HCT116 (cell line): ENCODE results near the gene NBAS. TPM values are rescaled to one million over a fixed set of nuclear protein-coding genes. Genes with fewer than 3 reads are reported as not detected.

Source experiments
- ATAC-seq: fragments of 200-7000 bp; cut with Tn5 transposase; 2 replicates; pipeline ENCODE4 v1.9.1; 2020; ENCODE audit warnings: mild to moderate bottlenecking, moderate library complexity
- BruUV-seq: library from RNA; stranded (reverse); fragments of 400-500 nt; replicated peaks from 2 replicates; lab custom pipeline; 2021; lab: Mats Ljungman, UMichigan
- CTCF ChIA-PET: fragments of 300-600 bp; sonication (Branson Sonifier 250); formaldehyde crosslinking; loops from one replicate; lab custom pipeline; 2021; ENCODE audit warnings: antibody characterized with exemption; lab: Charles Lee
- POLR2A ChIA-PET: fragments of 300-600, 350-600 bp; sonication (Branson Sonifier 250); formaldehyde crosslinking; loops from one replicate; lab custom pipeline; 2021; ENCODE audit warnings: antibody characterized with exemption; lab: Charles Lee
- RAD21 ChIA-PET, 2 experiments: fragments of 300-600 bp; sonication (Branson Sonifier 250); formaldehyde crosslinking; loops; one replicate each; lab custom pipeline; 2023; ENCODE audit warnings: low total read pairs in 2 of 2; ENCODE audit not compliant: uncharacterized antibody in 2 of 2, unreplicated experiment in 2 of 2, low non-redundant PET in 1 of 2; lab: Charles Lee
- DNase-seq: peaks from one replicate; pipeline ENCODE4 v3.0.0-alpha.2; 2010; ENCODE audit warnings: low read depth, low spot score
- H2AFZ ChIP-seq: fragments of 200-600 bp; shearing (Covaris generic), sonication (generic); 2 replicates; pipeline ENCODE4 v1.6.1; 2017; ENCODE audit warnings: low read depth, mixed run types, mixed read lengths, antibody characterized with exemption, low read length; ENCODE audit not compliant: poor library complexity, severe bottlenecking
- H3K27ac ChIP-seq: 2 replicates; pipeline ENCODE4 v1.5.1; 2012; ENCODE audit warnings: low read depth, low read length
- H3K27me3 ChIP-seq: fragments of 200-600 bp; sonication (generic); 2 replicates; pipeline ENCODE4 v1.6.1; 2016; ENCODE audit warnings: mixed run types, low read length, mixed read lengths; ENCODE audit not compliant: insufficient read depth
- H3K36me3 ChIP-seq, 2 experiments: fragments of 200-500 bp in 1 of 2; fragments of 200-600 bp in 1 of 2; sonication (Bioruptor generic) in 1 of 2; sonication (generic) in 1 of 2; 2 replicates each; pipeline versions ENCODE4 v1.5.1 to v1.6.1; 2014 to 2016; ENCODE audit warnings: low read length in 2 of 2, inconsistent platforms in 1 of 2, mixed read lengths in 1 of 2, mixed run types in 1 of 2; ENCODE audit not compliant: insufficient read depth in 2 of 2, control insufficient read depth in 1 of 2
- H3K4me1 ChIP-seq, 2 experiments: fragments of 200-600 bp in 1 of 2; sonication (generic) in 1 of 2; 2 replicates each; pipeline versions ENCODE4 v1.5.1 to v1.6.1; 2012 to 2017; ENCODE audit warnings: low read length in 2 of 2, inconsistent platforms in 1 of 2, mild to moderate bottlenecking in 1 of 2, mixed read lengths in 1 of 2, mixed run types in 1 of 2, moderate library complexity in 1 of 2; ENCODE audit not compliant: insufficient read depth in 2 of 2, control insufficient read depth in 1 of 2
- H3K4me2 ChIP-seq: fragments of 200-600 bp; sonication (generic); 2 replicates; pipeline ENCODE4 v1.6.1; 2017; ENCODE audit warnings: mixed run types, low read length, mixed read lengths
- H3K4me3 ChIP-seq, 2 experiments: fragments of 200-600 bp in 1 of 2; sonication (generic) in 1 of 2; replicated peaks in 1 of 2; 2 replicates each; pipeline ENCODE4 v1.5.1; 2011 to 2016; ENCODE audit warnings: low read length in 2 of 2, control low read depth in 1 of 2, low read depth in 1 of 2, mild to moderate bottlenecking in 1 of 2, mixed read lengths in 1 of 2, mixed run types in 1 of 2
- H3K79me2 ChIP-seq: fragments of 200-600 bp; sonication (generic); 2 replicates; pipeline ENCODE4 v1.6.1; 2017; ENCODE audit warnings: mild to moderate bottlenecking, mixed run types, low read length, moderate library complexity, mixed read lengths; ENCODE audit not compliant: insufficient read depth
- H3K9ac ChIP-seq: fragments of 200-600 bp; sonication (generic); 2 replicates; pipeline ENCODE4 v1.6.1; 2016; ENCODE audit warnings: low read length, mixed read lengths
- H3K9me2 ChIP-seq: fragments of 200-600 bp; sonication (generic), shearing (Covaris generic); 2 replicates; pipeline ENCODE4 v1.6.1; 2017; ENCODE audit warnings: mixed run types, mild to moderate bottlenecking, moderate library complexity; ENCODE audit not compliant: insufficient read depth
- H3K9me3 ChIP-seq, 2 experiments: fragments of 200-500 bp in 1 of 2; fragments of 200-600 bp in 1 of 2; sonication (Bioruptor generic) in 1 of 2; sonication (generic) in 1 of 2; 2 replicates each; pipeline ENCODE4 v1.6.1; 2014 to 2017; ENCODE audit warnings: low read length in 2 of 2, mixed read lengths in 2 of 2, inconsistent platforms in 1 of 2, low read depth in 1 of 2, mild to moderate bottlenecking in 1 of 2, mixed run types in 1 of 2, moderate library complexity in 1 of 2; ENCODE audit not compliant: control insufficient read depth in 1 of 2, insufficient read depth in 1 of 2
- H4K20me1 ChIP-seq: fragments of 200-600 bp; sonication (generic), shearing (Covaris generic); 2 replicates; pipeline ENCODE4 v1.6.1; 2017; ENCODE audit warnings: mixed run types, mild to moderate bottlenecking, moderate library complexity; ENCODE audit not compliant: insufficient read depth
- CEBPB ChIP-seq: IDR thresholded peaks from 2 replicates; pipeline ENCODE4 v1.6.1; 2012; ENCODE audit warnings: low read depth
- EGR1 ChIP-seq: IDR thresholded peaks from 2 replicates; pipeline ENCODE4 v1.6.1; 2012; ENCODE audit warnings: low read depth
- ELF1 ChIP-seq: IDR thresholded peaks from 2 replicates; pipeline ENCODE4 v1.6.1; 2012; ENCODE audit warnings: low read depth, borderline replicate concordance
- EZH2phosphoT487 ChIP-seq: fragments of 200-600 bp; IDR thresholded peaks from 2 replicates; pipeline ENCODE4 v1.6.1; 2018; ENCODE audit warnings: antibody characterized with exemption, borderline replicate concordance
- JUND ChIP-seq: IDR thresholded peaks from 2 replicates; pipeline ENCODE4 v1.6.1; 2012
- REST ChIP-seq: IDR thresholded peaks from 2 replicates; pipeline ENCODE4 v1.6.1; 2012; ENCODE audit warnings: low read depth
- SP1 ChIP-seq: IDR thresholded peaks from 2 replicates; pipeline ENCODE4 v1.6.1; 2012; ENCODE audit warnings: low read depth
- ZFX ChIP-seq: fragments of 450-650 bp; IDR thresholded peaks from 2 replicates; pipeline ENCODE4 v1.6.1; 2017
- intact Hi-C: fragments of 100-400 bp; cut with micrococcal nuclease; formaldehyde crosslinking; loops from 2 replicates; pipeline ENCODE4 v1.10.0; 2022
- total RNA-seq: library from RNA; stranded (reverse); gene quantifications from one replicate; pipeline ENCODE4 v1.2.1, GENCODE V29; 2021; ENCODE audit not compliant: unreplicated experiment
- TF ChIP-seq, protein P1 (sequence below): IDR thresholded peaks from 2 replicates; pipeline ENCODE4 v1.6.1; 2011; ENCODE audit warnings: mild to moderate bottlenecking, low read length, moderate library complexity; ENCODE audit not compliant: insufficient replicate concordance; ENCODE audit errors: extremely low read depth

The NBAS gene
- total RNA-seq, 1 experiment from 2014 or later: 32.8 TPM

- no peaks in the 10 kb centered on the region for H3K36me3 ChIP-seq
- H3K27ac ChIP-seq: no peak overlapping the region
- no peaks in the 10 kb centered on the region for H3K27me3 ChIP-seq
- ChIA-PET RAD21 (no interaction called here), POLR2A (no interaction called here), CTCF (no interaction called here)
- no peak overlapping the region for H2AFZ ChIP-seq
- no peak for TF ChIP-seq ZFX
- no TSS peak for BruUV-seq
- DNase-seq: no peak
- no peak overlapping the region for H3K4me3 ChIP-seq
- no peaks in the 10 kb centered on the region for H3K79me2 ChIP-seq
- peaks cover 0 to 4% of the 10 kb centered on the region in 2 experiments; a peak in 1 of 4 replicates for H3K4me1 ChIP-seq
- H3K9me3 ChIP-seq: no peaks in the 10 kb centered on the region
- no peak overlapping the region for H3K4me2 ChIP-seq
- intact Hi-C loops: no loop called here
- no peak for ATAC-seq
- no peak overlapping the region for H3K9ac ChIP-seq
- no peaks in the 10 kb centered on the region for H3K9me2 ChIP-seq
- no peaks in the 10 kb centered on the region for H4K20me1 ChIP-seq
Observed at GRCh38 chr2:15363734-15364133, 197.4 kb downstream of the NBAS start.

DNA sequence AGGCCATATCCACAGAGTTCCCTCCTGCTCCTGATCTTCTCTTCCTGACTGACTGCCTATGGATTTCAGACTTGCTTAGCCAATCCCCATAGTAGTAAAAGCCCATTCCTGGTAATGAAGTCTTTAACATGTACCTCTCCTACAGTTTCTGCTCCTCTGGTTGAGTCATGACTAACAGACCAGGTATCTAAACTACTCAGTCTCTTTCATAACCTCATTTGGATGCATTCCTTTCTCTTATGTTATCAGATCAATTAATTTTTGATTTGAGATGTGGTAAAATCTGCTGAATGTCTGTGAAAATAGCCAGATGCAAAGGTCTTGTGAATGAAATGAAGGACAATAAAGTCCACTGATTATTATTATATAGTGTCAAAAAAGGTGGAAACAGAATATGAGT lies 198.0 kb downstream of the NBAS start:
- intact Hi-C loops: no loop called here
- no peaks in the 10 kb centered on the region for H3K79me2 ChIP-seq
- H3K36me3 ChIP-seq: no peaks in the 10 kb centered on the region
- no peaks in the 10 kb centered on the region for H4K20me1 ChIP-seq
- H3K4me3 ChIP-seq: no peak overlapping the region
- CTCF ChIA-PET: no interaction called here
- TF ChIP-seq EGR1: no peak
- no peak for TF ChIP-seq JUND
- TF ChIP-seq ELF1: no peak
- TF ChIP-seq, protein P1, sequence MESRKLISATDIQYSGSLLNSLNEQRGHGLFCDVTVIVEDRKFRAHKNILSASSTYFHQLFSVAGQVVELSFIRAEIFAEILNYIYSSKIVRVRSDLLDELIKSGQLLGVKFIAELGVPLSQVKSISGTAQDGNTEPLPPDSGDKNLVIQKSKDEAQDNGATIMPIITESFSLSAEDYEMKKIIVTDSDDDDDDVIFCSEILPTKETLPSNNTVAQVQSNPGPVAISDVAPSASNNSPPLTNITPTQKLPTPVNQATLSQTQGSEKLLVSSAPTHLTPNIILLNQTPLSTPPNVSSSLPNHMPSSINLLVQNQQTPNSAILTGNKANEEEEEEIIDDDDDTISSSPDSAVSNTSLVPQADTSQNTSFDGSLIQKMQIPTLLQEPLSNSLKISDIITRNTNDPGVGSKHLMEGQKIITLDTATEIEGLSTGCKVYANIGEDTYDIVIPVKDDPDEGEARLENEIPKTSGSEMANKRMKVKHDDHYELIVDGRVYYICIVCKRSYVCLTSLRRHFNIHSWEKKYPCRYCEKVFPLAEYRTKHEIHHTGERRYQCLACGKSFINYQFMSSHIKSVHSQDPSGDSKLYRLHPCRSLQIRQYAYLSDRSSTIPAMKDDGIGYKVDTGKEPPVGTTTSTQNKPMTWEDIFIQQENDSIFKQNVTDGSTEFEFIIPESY: no peak
- no peak for TF ChIP-seq EZH2phosphoT487
- TF ChIP-seq REST: no peak
- no peak for TF ChIP-seq SP1
- no peak for TF ChIP-seq CEBPB
- TF ChIP-seq ZFX: no peak
- TF ChIP-seq, all 23 proteins: peak for 0
- ATAC-seq: no peak; the same call in 1 of the 2 replicates
- Histone ChIP-seq H3K27ac (no peak overlapping the region), H3K9me2 (no peaks in the 10 kb centered on the region), H2AFZ (no peak overlapping the region), H3K4me1 (peaks cover 0 to 4% of the 10 kb centered on the region in 2 experiments; a peak in 1 of 4 replicates), H3K9ac (no peak overlapping the region), H3K27me3 (no peaks in the 10 kb centered on the region), H3K9me3 (no peaks in the 10 kb centered on the region), H3K4me2 (no peak overlapping the region)
- no TSS peak for BruUV-seq
- DNase-seq: no peak
- ChIA-PET RAD21 (no interaction called here), POLR2A (no interaction called here)
